ENCODE measurements around the gene SPP2.

Gene SPP2

GRCh38 chr2:234044157-234044556, 6.3 kb upstream of the SPP2 start:
- DNase-seq = no peak

- no peak for DNase-seq
Observed at GRCh38 chr2:234046521-234046920, 4.0 kb upstream of the SPP2 start.

GRCh38 chr2:234047361-234047760, 3.1 kb upstream of the SPP2 start:
- no peak for DNase-seq

GRCh38 chr2:234048049-234048448, 2.5 kb upstream of the SPP2 start:
- DNase-seq = no peak

GRCh38 chr2:234051374-234052070, 1.0 kb downstream of the SPP2 start:
- no peak for DNase-seq

- no peak for DNase-seq
Observed at GRCh38 chr2:234058881-234059280, 8.4 kb downstream of the SPP2 start.

GRCh38 chr2:234060236-234060635, 9.7 kb downstream of the SPP2 start:
- DNase-seq = no peak

GRCh38 chr2:234061624-234062257, 11.2 kb downstream of the SPP2 start:
- no peak for DNase-seq

GRCh38 chr2:234066587-234066986, 16.1 kb downstream of the SPP2 start:
- no peak for DNase-seq

GRCh38 chr2:234071664-234072063, 21.2 kb downstream of the SPP2 start:
- DNase-seq = no peak

- DNase-seq = no peak
Observed at GRCh38 chr2:234072454-234072853, 22.0 kb downstream of the SPP2 start.

- DNase-seq = no peak
Observed at GRCh38 chr2:234074751-234075517, 24.4 kb downstream of the SPP2 start.

GRCh38 chr2:234075518-234075915, 25.0 kb downstream of the SPP2 start:
- DNase-seq = no peak

- DNase-seq = no peak
Observed at GRCh38 chr2:234075947-234076346, 25.4 kb downstream of the SPP2 start.

- DNase-seq = no peak
Observed at GRCh38 chr2:234076451-234076850, 25.9 kb downstream of the SPP2 start.

- no peak for DNase-seq
Observed at GRCh38 chr2:234078129-234078528, 27.6 kb downstream of the SPP2 start.

- no peak for DNase-seq
Observed at GRCh38 chr2:234081970-234082822, 31.7 kb downstream of the SPP2 start.

- no peak for DNase-seq
Observed at GRCh38 chr2:234083572-234084348, 33.3 kb downstream of the SPP2 start.

GRCh38 chr2:234091432-234091879, 41.0 kb downstream of the SPP2 start:
- no peak for DNase-seq

GRCh38 chr2:234091883-234092282, 41.4 kb downstream of the SPP2 start:
- DNase-seq = no peak

- no peak for DNase-seq
Observed at GRCh38 chr2:234092344-234092743, 41.8 kb downstream of the SPP2 start.

GRCh38 chr2:234095301-234095700, 44.8 kb downstream of the SPP2 start:
- DNase-seq = no peak
